Non-pigmented ciliary epithelial cell (primary cell): ENCODE results near the gene LARP1.
"Not testable (repeated sequence)": the region's sequence is repeated elsewhere in the genome, so short reads cannot be mapped to it uniquely, and the experiment has no call there.

ENCODE experiments used
- DNase-seq: peaks from one replicate; pipeline ENCODE4 v3.0.0-alpha.2; 2010; ENCODE audit warnings: low read depth

The LARP1 gene

GRCh38 chr5:154734370-154735248 is 20.6 kb upstream of the LARP1 start:
- DNase-seq = no peak

DNA sequence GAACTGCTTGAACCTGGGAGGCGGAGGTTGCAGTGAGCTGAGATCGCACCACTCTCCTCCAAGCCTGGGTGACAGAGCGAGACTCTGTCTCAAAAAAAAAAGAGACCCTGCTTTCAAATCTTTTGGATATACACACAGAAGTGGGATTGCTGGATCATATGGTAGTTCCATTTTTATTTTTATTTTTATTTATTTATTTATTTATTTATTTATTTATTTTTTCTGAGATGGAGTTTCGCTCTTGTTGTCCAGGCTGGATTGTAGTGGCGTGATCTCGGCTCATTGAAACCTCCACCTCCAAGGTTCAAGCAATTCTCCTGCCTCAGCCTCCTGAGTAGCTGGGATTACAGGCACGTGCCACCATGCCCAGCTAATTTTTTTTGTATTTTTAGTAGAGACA is 19.8 kb upstream of the LARP1 start:
- not testable (repeated sequence) for DNase-seq

- DNase-seq = not testable (repeated sequence)
Observed at GRCh38 chr5:154736372-154736771, 18.8 kb upstream of the LARP1 start.

DNA sequence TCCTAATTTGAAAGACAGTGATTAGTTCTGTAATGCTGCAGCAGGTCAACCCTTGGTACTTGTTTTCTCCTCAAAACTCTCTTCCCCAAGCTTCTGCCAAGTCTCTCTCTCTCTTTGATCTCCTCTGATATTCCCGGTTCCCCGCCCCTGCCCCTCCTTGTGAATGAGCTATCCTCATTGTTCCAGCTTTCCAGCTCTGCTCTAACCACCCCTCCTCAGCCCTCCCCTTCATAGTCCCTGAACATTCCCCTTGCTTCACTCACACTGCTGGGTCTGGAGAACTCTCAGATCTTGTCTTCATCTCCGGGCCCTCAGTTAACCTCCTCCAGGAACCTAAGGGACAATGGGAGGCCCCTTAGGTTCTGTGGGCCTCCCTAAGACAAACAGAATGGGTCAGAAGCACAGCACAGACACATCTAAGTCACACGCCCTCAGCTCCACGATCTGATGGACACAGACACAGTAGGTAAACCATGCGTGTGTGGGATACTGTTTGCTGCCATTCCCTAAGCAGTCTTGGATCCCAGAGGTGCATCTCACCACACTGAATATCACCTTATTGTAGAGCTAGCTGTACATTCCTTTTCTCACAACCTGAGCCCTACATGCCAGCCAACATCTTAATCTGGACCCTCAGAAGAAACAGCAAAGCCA is 17.4 kb upstream of the LARP1 start:
- no peak for DNase-seq

DNA sequence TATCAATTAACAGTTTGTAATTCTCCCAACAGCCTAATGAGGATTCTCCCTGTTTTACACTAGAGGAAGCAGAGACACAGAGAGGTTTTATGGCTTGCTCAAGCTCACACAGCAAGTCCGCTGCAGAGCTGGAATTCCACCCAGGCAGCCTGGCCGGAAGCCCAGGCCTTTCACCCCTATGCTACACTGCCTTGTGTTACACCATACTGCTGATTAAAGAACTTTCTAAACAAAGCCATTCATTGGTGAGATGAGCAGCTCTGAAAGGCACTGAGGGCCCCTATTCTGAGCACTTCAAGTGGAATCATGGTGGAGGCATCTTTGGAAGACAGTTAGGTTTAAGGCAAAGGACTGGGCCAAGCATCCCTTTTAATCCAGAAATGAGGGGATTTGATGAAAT is 14.7 kb upstream of the LARP1 start:
- no peak for DNase-seq

DNA sequence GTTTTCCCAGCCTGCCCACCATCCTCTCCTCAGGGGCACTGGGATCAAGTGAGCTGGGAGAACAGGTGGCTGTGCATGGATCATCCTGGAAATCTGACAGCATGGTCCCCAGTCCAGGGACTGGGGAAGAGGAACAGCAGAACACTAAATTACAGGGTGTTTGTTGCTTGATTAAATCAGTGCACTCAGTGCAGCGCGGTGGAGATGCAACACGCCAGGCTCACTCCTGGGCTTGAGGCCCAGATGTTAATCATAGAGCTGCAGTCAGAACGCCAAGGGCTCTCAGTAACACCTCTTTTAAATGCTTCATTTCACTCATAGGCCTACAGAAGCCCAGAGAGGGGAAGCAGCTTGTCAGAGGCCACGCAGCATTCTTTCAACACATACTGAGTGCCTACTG is 14.2 kb upstream of the LARP1 start:
- no peak for DNase-seq

GRCh38 chr5:154741415-154741814 is 13.8 kb upstream of the LARP1 start:
- no peak for DNase-seq

DNA sequence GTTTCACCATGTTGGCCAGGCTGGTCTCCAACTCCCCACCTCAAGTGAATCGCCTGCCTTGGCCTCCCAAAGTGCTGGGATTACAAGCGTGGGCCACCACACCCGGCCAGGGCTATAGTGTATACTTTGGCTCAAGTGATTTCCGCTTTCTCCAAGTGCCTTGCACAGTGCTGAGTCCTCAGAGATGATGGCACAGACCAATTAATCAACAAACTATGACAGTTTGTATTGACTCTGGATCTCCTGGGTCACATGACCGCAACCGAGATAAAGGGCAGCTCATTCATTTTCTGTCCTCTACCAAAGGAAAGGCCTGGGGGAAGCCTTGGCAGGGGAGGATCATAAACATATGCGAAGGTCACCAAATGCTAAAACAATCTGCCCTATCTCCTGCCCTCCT is 11.4 kb upstream of the LARP1 start:
- DNase-seq = no peak

GRCh38 chr5:154745349-154745748 is 9.8 kb upstream of the LARP1 start:
- no peak for DNase-seq

- DNase-seq = no peak
Observed at GRCh38 chr5:154749491-154749890, 5.7 kb upstream of the LARP1 start.

- DNase-seq = not testable (repeated sequence)
Observed at GRCh38 chr5:154750641-154751040, 4.5 kb upstream of the LARP1 start.

DNA sequence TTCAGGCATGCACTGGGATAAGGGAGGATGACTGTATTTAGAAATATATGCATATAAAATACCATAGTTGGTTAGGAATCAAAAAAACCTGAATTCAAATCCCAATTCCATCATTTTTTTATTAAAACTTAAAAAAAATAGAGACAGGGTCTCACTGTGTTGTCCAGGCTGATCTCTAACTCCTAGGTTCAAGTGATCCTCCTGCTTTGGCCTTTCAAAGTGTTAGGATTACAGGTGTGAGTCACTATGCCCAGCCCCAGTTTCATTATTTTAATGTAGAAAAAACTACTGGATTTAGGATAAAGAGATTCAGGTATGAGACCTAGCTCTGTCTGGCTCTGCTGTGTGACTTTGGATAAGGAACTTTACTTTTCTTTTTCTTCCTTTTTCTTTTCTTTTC is 3.3 kb upstream of the LARP1 start:
- DNase-seq = no peak

- peak; percentile 66 for DNase-seq
Observed at GRCh38 chr5:154753792-154754191, 1.4 kb upstream of the LARP1 start.

GRCh38 chr5:154754460-154755360 is 467 bp upstream of the LARP1 start:
- DNase-seq = peak; percentile 89

GRCh38 chr5:154756009-154756867 is 1.1 kb downstream of the LARP1 start:
- no peak for DNase-seq

DNA sequence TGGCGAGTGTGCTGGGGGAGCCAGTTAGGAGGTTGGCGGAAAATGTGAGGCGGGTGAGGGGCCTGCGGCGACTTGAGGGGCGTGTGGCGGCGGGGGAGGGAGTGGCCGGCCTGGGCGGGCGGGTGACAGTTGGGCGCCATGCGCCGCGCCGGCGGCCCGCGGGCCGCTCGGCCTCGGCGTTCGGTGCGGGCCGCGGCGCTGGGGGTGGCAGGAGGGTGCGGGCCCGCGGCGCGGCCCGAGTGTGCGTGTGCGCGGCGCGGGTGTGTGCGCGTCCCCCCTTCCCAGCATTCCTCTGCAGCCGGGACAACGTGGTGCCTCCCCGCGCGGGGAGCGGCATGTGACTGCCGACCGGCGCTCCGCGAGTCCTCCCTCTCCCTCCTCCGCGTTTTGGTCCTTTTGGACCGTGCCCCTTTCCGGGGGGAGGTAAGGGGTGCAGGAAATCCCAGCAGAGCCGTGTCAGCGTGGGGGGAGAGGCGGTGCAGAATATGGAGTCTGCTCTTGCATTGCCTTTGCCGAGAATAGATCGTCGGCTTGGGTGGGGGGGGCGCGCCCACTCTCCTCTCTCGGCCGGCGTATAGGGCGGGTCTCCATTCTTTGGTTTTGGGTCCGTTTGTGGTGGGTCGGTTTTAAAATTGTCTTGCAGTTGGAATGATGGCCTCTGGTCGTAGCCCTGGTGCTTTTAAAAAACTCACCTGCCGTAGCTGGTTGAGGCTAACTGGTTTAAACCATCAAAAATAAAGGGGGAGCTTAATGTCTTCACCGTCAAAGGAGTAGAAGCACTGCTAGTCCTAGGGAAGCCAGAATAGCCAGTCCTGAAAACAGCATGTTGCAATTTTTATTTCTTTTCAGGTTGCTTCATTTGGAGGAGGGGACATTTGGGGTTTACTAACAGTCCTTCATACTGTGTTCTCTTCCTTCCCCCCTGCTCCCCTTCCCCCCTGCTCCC is 2.0 kb downstream of the LARP1 start:
- DNase-seq = no peak

GRCh38 chr5:154757814-154758406 is 2.7 kb downstream of the LARP1 start:
- DNase-seq = no peak

- no peak for DNase-seq
Observed at GRCh38 chr5:154758493-154758892, 3.3 kb downstream of the LARP1 start.

- no peak for DNase-seq
Observed at GRCh38 chr5:154758977-154759376, 3.8 kb downstream of the LARP1 start.

GRCh38 chr5:154759868-154760267 is 4.7 kb downstream of the LARP1 start:
- DNase-seq = not testable (repeated sequence)
